Activated CD4-positive, alpha-beta T cell treated with anti-CD3 and anti-CD28 coated beads for 1 hour (primary cell): ENCODE data around the gene MOV10L1.
A peak's percentile ranks its signal among the peaks of the same experiment; 100 is the strongest.
"Not testable (repeated sequence)": the region's sequence is repeated elsewhere in the genome, so short reads cannot be mapped to it uniquely, and the experiment has no call there.

ENCODE experiments used
- DNase-seq: peaks from one replicate; pipeline ENCODE4 v3.0.0-alpha.2; 2020

MOV10L1 gene

DNA sequence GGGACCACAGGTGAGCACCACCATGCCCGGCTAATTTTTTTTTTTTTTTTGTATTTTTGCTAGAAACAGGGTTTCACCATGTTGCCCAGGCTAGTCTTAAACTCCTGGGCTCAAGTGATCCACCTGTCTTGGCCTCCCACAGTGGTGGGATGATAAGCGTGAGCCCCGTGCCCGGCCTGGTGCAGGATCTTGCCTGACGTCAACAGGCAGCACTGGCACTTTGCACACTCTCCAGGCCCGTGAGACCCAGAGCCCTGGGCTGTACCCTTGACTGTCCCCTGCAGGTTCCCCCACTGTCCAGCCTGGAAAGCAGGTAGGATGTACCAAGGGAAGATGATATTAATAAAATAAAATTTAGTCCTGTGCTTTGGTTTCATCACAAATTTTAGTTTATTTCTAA lies 51.7 kb downstream of the MOV10L1 start:
- no peak for DNase-seq

DNA sequence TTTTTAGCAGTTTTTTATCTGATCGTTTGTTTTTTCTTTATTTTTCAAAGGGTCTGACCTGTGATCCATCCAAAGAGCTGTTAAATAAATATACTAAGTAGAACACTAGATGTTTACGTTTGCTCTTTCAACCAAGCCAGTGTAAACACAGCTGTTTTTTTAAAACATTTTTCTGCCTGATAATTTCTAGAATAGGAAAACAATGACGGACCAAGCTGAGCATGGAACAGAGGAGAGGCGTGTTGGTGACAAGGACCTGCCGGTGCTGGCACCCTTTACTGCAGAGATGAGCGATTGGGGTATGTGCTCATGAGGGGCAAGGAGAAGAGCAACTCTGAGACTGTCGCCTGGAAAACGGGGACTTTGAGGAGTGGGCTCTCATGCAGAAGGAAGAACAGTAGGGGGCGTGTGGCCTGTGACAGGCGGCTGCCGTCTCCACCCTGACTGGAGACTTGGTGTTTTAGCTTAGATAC lies 52.1 kb downstream of the MOV10L1 start:
- DNase-seq, result no peak

DNA sequence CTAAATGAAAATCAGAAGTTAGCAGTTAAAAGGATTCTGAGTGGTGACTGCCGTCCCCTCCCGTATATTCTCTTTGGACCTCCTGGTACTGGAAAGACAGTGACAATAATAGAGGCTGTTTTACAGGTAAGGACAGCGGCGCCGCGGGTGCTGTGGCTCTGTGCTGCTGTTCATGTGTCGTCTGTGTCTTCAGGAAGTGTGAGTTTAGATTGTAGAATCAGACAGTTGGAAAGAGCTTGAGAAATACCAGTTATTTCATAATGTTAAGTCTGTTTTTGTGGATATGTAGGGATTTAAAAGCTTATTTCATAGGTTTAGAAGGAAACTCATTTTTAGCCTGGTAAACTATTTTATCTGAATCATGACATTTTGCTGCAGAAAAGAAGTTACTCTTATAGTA lies 53.3 kb downstream of the MOV10L1 start:
- no peak for DNase-seq

DNA sequence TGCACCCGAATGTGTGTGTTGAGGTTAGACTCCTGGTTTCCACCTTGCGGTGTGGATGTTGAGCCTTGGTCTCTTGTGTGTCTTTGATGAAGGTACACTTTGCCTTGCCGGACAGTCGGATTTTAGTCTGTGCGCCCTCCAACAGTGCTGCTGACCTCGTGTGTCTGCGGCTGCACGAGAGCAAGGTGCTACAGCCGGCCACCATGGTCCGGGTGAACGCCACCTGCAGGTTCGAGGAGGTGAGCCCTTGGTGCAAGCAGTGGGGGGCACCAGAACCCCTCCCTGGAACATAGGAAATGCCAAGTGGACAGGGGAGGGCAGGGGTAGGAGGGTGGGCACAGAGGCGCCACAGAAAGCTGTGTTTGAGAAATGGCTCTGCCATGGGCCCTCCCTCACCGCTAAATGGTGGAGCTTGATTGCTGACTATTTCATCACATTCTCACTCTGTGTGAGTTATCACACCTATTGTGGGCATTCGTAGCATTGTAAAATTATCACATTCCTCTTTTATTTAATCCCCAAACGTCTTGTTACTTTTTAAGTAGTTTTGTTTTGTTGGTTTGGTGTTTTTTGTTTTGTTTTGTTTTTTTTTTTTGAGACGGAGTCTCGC lies 54.3 kb downstream of the MOV10L1 start:
- DNase-seq, result no peak

DNA sequence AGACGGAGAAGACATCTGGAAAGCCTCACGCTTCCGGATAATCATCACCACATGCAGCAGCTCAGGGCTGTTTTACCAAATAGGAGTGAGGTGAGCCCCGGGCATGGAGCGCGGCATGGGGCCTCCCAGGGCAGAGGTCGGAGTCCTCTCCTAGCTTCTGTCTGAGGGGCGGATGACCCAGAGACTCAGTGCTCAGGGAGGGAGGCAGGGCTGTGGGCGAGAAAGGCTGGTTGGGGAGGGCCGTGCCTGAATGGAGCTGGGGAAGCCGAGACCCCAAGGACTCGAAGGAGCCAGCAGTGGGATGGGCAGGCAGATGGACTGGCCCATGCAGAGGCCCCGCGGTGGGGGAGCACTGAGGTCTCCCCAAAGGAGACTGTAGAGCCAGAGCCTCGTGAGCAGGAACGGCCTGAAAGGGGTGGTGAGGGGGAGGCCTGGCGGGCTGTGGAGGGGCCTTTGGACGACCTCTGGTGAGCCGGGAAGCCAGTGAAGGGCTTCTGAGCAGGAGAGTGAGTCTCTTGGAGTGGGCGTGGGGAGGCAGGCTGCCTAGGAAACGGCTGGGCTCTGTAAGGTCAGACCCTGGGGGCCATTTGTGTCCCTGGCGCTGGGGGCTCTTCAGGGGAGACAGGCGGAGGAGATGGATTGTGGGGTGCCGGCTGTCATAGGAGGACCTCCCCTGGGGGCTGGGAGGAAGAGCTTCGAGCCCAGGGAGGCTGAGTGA lies 56.1 kb downstream of the MOV10L1 start:
- DNase-seq, result no peak

DNA sequence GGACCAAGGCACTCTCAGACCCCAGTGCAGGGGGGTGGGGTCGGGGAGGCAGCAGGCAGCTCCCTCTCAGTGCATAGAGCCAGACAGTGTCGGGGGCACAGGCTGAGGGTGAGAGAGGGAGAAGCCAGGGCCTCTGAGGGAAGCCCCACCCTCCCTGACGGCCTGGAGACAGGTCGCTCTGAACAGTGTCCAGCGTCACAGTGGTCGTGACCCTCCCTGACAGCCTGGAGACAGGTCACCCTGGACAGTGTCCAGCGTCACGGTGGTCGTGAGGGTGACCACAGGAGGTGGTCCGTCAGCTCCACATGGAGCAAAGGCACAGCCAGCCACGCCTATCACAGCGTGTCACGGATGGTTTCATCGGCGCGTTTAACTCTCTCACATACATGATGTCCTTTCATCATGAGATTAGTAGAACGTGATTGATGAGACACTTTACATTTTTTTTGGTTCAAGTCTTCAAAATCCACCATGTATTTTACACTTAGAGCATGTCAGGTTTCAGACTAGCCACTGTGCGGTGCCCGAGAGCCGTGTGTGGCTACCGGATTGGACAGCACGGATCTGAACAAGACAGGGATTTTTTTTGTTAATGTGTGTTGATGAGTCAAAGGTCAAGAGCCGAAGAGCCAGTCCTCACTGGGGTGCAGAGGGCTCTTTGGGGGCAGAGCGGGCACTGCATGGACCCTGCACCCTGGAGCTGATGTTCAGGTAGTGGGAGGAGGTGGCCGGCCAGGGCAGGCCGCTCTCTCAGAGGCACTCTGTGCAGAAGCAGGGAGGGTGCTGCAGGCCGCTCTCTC lies 56.8 kb downstream of the MOV10L1 start:
- DNase-seq, result no peak

DNA sequence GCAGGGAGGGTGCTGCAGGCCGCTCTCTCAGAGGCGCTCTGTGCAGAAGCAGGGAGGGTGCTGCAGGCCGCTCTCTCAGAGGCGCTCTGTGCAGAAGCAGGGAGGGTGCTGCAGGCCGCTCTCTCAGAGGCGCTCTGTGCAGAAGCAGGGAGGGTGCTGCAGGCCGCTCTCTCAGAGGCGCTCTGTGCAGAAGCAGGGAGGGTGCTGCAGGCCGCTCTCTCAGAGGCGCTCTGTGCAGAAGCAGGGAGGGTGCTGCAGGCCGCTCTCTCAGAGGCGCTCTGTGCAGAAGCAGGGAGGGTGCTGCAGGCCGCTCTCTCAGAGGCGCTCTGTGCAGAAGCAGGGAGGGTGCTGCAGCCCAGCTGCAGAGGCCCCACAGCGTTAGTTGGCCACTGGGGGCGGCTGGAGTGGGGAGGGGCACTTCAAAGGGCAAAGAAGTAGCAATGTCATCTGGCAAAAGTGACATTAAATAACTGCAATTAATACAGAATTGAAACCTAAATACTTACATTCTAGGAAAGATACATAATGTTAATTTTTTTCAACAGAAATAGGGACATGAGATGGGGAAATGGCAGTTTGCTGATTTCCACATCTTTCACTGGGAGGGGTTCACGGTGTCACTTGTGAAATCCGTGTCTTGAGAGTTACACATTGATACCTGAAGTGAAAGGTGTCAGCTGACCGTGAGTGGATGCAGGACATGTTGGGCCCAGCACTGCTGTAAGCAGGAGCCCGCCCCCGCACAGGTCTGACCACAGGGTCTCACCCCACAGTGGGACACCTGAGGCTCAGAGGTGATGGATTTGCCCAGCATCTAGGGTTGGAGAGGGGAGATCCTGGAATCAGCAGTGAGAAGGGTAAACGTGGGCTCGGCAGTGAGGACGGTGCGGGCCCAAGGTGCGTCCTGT lies 57.7 kb downstream of the MOV10L1 start:
- DNase-seq, result not testable (repeated sequence)

DNA sequence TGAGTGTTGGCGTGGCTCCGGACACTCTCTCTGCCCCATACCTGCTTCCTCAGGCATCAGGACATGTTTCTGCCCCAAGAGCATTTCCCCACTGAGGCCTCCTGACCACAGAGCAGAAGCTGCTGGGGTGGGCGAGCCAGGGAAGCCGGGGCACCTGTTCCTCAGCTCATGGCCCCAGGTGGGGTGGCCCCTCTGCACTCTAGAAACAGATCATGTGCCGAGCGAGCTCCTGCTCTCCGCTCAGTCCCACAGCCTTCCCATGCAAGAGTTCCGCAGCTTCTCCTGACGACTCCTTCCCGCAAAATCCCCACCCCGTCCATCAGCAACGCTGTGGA lies 58.3 kb downstream of the MOV10L1 start:
- no peak for DNase-seq

DNA sequence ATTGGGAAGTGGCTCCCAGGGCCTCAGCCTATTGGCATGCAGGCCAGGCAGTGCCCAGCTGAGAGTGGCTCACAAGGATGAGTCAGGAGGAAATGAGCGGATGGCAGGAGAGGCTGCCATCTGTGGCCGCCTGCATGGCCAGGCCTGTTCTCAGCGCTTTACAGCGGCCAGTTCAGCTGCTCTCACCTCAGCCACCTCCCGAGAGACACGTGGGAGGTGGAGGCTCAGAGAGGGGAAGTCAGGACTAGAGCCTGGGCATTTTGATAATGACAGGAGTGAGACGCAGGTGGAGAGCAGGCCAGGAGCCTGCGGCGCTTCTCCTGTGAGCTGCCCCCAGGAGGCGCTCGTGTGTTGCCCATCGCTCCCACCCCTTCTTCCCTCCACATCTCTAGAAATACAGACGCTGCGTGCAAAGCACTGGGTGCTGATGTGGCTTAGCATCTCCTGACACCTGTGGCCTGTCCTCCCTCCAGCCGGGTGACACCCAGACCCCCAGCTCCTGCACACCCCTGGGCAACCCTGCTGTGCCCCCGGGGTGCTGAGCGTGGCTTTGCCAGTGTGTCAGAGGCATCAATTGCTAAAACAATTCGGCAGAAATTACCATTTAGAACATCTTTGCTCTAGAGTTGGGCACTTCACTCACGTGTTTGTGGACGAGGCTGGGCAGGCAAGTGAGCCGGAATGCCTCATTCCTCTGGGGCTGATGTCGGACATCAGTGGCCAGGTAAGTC lies 59.4 kb downstream of the MOV10L1 start:
- peak; percentile 64 for DNase-seq

DNA sequence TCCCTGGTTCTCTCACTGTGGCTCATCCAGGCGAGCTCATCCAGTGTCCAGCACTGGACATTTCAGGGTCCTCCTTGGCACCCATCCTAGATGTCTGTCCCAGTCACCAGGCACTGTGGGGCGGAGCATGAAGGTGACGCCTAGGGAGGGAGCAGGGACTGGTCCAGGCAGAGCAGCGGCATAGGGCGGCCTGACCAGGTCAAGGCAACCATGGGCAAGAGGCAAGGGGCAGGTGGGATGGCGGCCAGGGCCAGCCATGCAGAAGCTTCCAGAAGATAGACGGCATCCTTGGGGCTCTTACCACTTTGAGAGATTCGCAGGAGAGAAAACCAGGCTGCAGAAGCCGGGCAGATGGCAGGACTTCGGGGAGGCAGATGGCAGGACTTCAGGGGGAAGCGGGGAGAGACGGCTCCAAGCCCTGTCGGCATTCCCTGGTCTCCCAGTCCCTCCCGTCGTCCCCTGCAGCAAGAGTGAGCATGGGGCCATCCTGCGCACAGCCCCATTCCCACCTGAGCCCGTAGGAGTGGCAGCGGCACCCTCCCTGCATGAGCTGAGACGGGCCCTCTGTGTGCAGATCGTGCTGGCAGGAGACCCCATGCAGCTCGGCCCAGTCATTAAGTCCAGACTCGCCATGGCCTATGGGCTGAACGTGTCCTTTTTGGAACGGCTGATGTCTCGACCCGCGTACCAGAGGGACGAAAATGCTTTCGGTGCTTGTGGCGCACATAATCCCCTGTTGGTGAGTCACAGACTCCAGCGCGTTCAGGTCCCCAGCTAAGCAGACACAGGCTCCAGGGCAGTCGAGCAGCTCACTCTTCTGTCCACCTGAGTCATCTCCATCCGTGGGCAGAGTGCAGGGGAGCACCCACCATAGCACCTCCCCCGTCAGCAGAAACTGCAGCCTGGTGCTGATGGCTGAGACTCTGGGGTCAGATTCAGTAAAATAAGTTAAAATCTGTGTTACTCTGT lies 60.6 kb downstream of the MOV10L1 start:
- no peak for DNase-seq

DNA sequence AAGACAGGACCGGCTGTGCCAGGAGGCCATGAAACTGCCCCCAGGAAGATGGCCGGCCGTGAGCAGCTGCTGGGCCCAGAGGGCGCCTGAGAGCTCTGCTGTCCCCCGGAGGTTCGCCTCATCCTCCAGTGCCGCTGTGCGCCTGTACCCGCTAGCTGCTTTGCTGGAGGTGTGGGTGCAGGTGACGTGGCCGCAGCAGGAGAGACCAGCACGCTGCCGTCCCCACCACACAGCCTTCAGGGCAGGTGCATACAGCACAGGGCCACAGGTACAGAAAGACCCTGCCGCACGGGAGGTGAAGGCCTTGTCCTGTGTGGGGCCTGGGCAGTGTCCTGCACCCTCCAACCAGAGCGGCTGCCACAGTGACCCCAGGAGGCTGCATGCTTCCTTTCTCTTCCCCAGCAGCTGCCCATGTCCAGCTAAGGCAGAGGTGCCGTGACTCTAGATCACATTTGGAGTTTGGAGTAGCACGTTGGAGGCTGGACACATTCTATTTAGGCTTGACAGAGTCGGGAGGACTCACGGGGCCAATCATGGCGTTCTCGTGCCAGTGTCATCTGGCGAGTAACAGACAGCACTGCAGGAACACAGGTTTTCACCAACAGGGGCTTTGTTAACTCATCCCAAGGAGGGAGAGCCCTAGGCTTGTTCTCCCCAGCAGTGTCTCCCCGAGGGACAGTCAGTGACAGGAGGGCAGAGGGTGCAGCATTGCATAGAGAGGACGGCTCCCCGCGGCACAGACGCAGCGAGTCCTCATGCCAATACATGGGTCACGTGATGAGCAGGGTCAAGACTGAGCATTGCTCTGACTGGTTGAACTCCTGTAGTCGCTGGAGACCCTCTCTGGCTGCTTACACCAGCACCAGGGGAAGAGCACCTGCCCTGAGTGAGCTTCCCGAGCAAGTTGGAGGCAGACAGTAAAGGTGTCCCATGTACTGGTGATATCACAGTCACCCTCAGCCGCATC lies 62.0 kb downstream of the MOV10L1 start:
- no peak for DNase-seq

DNA sequence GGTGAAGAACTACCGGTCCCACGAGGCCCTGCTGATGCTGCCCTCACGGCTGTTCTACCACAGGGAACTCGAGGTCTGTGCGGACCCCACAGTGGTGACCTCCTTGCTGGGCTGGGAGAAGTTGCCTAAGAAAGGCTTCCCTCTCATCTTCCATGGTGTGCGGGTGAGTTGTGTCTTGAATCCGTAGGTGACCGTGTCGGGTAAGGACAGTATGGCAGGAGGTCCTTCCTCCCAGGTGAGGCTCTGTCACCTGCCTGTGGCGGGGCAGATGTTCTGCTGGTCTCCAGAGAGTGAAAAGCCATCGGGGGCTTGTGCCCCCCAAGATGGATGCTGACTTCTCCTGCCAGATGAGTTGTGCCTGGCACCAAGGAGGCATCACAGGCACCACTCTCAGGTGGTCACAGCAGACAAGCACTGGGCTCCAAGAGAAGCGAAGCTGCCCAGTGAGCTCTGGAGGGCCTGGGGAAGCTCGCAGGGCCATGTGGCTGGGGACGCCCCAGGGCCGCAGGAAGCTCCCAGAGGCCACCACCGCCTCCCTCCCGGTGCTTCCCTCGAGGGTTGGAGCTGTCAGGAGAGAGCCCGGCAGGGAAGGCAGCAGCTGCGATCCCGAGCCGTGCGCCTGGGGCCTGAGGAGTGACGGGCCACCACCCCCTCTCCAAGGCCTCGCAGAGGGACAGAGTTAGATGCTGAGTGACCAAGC lies 63.4 kb downstream of the MOV10L1 start:
- no peak for DNase-seq

DNA sequence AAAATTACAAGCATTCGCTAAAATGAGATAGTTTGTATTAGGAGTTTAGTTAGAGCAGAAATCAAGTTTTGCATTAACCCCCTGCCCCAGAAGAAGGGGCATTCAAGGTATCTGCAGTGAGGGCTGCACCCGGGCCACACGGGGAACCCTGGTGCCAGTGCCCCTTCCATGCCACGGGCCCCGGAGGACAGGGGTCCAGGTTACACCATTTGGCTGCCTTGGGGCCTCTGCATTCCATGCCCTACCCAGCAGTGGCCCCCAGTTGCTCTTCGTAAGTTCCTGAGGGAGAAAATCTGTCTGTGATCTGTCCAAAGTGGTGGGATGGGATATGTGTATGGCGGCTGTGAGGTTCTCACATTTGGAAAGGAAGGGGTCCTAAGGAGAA lies 63.9 kb downstream of the MOV10L1 start:
- DNase-seq, result no peak

DNA sequence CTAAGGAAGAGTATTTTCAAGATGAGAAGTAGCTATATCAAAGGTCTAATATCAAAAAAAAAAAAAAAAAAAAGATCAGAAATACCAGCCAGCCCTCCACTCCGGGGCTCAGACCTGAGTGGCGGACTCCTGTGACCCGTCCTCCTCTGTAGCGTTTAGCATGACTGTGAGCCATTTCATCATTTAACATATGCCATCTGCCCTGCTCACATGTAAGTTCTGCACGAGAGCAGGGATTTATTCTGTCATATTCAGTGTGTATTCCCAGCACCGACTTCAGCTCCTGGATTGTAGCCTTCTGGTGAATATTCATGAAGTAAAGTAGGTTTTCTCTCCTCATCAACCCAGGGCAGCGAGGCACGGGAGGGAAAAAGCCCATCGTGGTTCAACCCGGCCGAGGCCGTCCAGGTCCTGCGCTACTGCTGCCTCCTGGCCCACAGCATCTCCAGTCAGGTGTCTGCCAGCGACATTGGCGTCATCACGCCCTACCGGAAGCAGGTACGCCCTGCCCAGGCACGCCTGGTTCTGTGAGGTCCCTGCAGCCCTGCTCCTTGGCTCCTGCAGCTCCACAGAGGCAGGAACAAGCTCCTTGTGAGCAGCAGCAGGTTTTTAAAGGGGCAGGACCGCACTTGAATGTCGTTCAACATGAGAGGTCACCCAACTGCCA lies 68.0 kb downstream of the MOV10L1 start:
- no peak for DNase-seq

DNA sequence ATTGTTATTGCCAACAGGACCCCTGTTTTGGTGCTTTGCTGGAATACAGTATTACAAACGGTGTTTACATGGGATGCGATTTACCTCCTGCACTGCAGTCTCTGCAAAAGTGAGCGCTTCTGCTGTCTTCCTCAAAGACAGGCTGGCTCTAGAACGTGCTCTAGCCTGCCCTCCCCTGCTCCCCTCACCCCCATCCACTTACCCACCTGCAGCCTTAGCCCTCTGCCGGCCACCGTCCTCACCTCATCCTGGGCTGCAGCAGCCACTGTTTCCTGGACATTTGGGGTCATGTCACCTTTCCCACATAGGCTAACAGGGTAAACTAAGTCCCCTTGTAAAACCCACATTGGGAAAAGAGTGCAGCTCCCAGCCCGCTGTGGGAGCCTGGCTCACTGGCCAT lies 71.1 kb downstream of the MOV10L1 start:
- DNase-seq, result no peak

DNA sequence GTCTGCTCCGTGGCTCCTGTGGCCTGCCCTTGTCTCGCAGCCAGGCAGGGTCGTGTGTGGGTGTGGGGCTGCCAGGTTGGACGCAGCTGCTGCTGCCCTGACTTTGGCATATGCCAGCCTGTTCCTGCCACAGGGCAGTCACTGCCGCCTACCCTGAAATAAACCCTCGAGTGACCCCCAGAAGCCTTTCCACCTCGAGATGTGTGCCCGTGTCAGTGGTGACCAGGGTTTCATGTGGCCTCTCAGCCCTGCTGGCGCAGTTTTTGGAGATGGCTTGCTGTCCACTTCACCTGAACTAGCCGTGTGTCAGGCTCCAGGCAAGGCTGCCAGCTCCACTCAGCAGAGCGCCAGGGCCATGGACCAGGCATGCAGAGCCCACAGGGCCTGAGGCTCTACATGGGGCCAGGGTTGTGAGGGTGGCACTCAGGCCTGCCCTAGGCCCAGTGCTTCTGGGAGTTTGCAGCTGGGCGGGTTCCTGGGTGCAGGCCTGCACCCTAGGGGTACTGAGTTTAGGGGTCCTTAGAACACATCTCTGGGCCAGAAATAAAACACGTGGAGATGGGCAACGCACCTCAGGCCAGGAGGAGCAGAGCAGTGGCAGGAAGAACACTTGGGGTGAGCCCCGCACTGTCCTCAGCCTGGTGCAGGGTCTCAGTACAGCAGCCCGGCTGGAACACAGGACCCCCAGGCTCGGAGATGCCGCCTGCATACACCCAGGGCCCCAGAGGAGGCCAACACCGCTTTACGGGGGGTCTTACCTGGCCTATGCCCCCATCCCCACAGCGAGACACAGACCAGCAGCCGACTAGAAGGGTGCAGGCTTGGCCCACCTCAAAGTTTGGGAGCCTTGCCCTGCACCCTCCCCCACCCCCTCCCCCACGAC lies 71.9 kb downstream of the MOV10L1 start:
- DNase-seq, result no peak

DNA sequence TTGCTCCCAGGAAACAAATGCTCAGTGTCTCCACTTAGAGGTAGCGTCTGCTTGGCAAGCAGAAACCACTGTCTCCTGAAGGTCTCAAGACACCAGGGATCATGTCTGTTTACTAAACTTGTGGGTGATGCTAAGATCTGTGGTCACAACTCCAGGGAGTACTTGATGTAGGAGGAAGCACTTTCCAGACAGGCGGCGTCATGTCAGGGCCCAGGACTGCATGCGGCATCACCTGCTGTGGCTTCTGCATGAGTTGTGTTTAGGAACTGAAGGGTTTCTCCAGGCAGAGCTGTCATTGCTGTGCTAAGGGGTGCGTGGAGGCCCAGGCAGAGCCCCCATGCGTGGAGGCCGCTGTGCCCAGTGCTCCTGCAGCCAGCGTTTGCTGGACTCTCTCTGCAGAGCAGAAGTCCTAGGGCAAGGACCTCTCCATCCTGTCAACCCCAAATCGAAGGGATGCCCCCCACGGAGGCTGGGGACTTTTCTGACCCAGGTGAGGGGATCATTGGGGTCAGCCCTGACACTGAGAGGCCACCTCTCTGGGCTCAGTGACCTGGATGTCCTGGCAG lies 72.7 kb downstream of the MOV10L1 start:
- DNase-seq, result no peak
